SKM-1 (cell line): Measurements from ENCODE around the gene ATF6B.
A peak's percentile ranks its signal among the peaks of the same experiment; 100 is the strongest.

ENCODE experiments used
- DNase-seq: peaks from one replicate; lab custom pipeline; 2025; ENCODE audit not compliant: unreplicated experiment; lab: John Stamatoyannopoulos, UW

ATF6B gene

GRCh38 chr6:32127717-32128592 lies at the start of gene ATF6B:
Gene ATF6B (minus strand): TSS chr6:32128246. CDS start chr6:32128207, 39 bp downstream.
- peak; percentile 96 for DNase-seq

GRCh38 chr6:32177183-32177787 lies 49.2 kb upstream of the ATF6B start:
- no peak for DNase-seq

- no peak for DNase-seq
Measured at GRCh38 chr6:32176476-32177182, 48.6 kb upstream of the ATF6B start.

- DNase-seq = peak; percentile 95
Measured at GRCh38 chr6:32175711-32176475, 47.8 kb upstream of the ATF6B start, which contains the start of gene AGPAT1. Gene AGPAT1 (minus strand): TSS chr6:32176084. CDS start chr6:32171496, 4,588 bp downstream.

- no peak for DNase-seq
Measured at GRCh38 chr6:32175322-32175710, 47.3 kb upstream of the ATF6B start.

- DNase-seq = no peak
Measured at GRCh38 chr6:32174416-32174815, 46.4 kb upstream of the ATF6B start.

GRCh38 chr6:32173051-32173727 lies 45.1 kb upstream of the ATF6B start:
- no peak for DNase-seq

GRCh38 chr6:32171234-32171633 lies 43.2 kb upstream of the ATF6B start:
- no peak for DNase-seq

GRCh38 chr6:32170294-32170693 lies 42.2 kb upstream of the ATF6B start:
- no peak for DNase-seq

GRCh38 chr6:32168807-32169591 lies 41.0 kb upstream of the ATF6B start:
- no peak for DNase-seq

GRCh38 chr6:32168350-32168749 lies 40.3 kb upstream of the ATF6B start:
- no peak for DNase-seq

GRCh38 chr6:32167761-32168262 lies 39.8 kb upstream of the ATF6B start:
- no peak for DNase-seq

- no peak for DNase-seq
Measured at GRCh38 chr6:32167154-32167760, 39.2 kb upstream of the ATF6B start.

GRCh38 chr6:32166411-32167061 lies 38.5 kb upstream of the ATF6B start:
- no peak for DNase-seq

- DNase-seq = no peak
Measured at GRCh38 chr6:32164295-32164694, 36.2 kb upstream of the ATF6B start, which contains the start of gene EGFL8. Gene EGFL8 (plus strand): TSS chr6:32164595. CDS start chr6:32166166, 1,571 bp downstream.

GRCh38 chr6:32163559-32164258 lies 35.7 kb upstream of the ATF6B start:
- no peak for DNase-seq

GRCh38 chr6:32158052-32158451 lies 30.0 kb upstream of the ATF6B start:
- DNase-seq = no peak

GRCh38 chr6:32156891-32157290 lies 28.8 kb upstream of the ATF6B start:
- DNase-seq = no peak
